H1 (cell line): ENCODE measurements around the gene SERPINB12. TPM values are rescaled to one million over a fixed set of nuclear protein-coding genes. Genes with fewer than 3 reads are reported as not detected.

Experiments used
- CBX5 ChIP-seq: fragments of 300-800, 300-1000 bp; sonication (generic); IDR thresholded peaks from 2 replicates; pipeline ENCODE4 v1.7.1; 2016; ENCODE audit warnings: antibody characterized with exemption, low read length, low read depth
- CHD7 ChIP-seq: fragments of 300-600 bp; sonication (generic); IDR thresholded peaks from 2 replicates; pipeline ENCODE4 v1.7.1; 2012; ENCODE audit warnings: low read length, moderate library complexity, mild to moderate bottlenecking, inconsistent platforms; ENCODE audit not compliant: insufficient replicate concordance
- E2F6 ChIP-seq: IDR thresholded peaks from 2 replicates; pipeline ENCODE4 v1.6.1; 2012; ENCODE audit warnings: inconsistent platforms
- KDM1A ChIP-seq: fragments of 200-600, 300-600 bp; sonication (generic); IDR thresholded peaks from 2 replicates; pipeline ENCODE4 v1.7.1; 2016; ENCODE audit warnings: mild to moderate bottlenecking, low read length, borderline replicate concordance
- KDM5A ChIP-seq: fragments of 200-600 bp; IDR thresholded peaks from 2 replicates; pipeline ENCODE4 v1.7.1; 2012; ENCODE audit warnings: mild to moderate bottlenecking, low read length, inconsistent platforms, mixed read lengths
- NANOG ChIP-seq: IDR thresholded peaks from 2 replicates; pipeline ENCODE4 v1.6.1; 2011; ENCODE audit warnings: low read length, low read depth, mild to moderate bottlenecking, inconsistent platforms; ENCODE audit not compliant: insufficient read depth, poor library complexity, severe bottlenecking
- RBBP5 ChIP-seq: IDR thresholded peaks from 2 replicates; pipeline ENCODE4 v1.7.1; 2012; ENCODE audit warnings: low read depth, mild to moderate bottlenecking, inconsistent platforms, low read length, moderate library complexity, borderline replicate concordance
- SP1 ChIP-seq: IDR thresholded peaks from 2 replicates; pipeline ENCODE4 v1.6.1; 2011; ENCODE audit warnings: low read depth, low read length
- TEAD4 ChIP-seq: IDR thresholded peaks from 2 replicates; pipeline ENCODE4 v1.6.1; 2012; ENCODE audit warnings: low read depth, low read length, inconsistent platforms, mixed read lengths
- polyA plus RNA-seq, 7 experiments: library from polyadenylated mRNA; depleted of rRNA in 3 of 7; stranded (reverse) in 5 of 7; unstranded in 2 of 7; fragments of >200 nt in 5 of 7; fragments of 200-250 nt in 2 of 7; gene quantifications; 1 replicate in 5 of 7; 2 replicates in 1 of 7; 4 replicates in 1 of 7; pipeline versions ENCODE4 v1.2.1 to v1.2.3, GENCODE V29; 2011 to 2013; ENCODE audit warnings: missing spikeins in 2 of 7, mixed read lengths in 2 of 7
- total RNA-seq: library from RNA; stranded (reverse); fragmentation: NEBNext Ultra II Directional; extraction: Animal tissue kit (Norgen Biotek cat#: 25700); gene quantifications from 2 replicates; pipeline ENCODE4 v1.2.1, GENCODE V29; 2021
- TF ChIP-seq, protein P1 (sequence below): IDR thresholded peaks from 2 replicates; pipeline ENCODE4 v1.6.1; 2011; ENCODE audit warnings: low read length, improper control_type of control experiment

SERPINB12 gene
- total and polyA plus RNA-seq, 2 of the 8 experiments (the other 6 are each of a cell fraction or from before 2014, with no cell fraction given), result not detected

GRCh38 chr18:63575681-63576080, 33.5 kb downstream of the SERPINB12 start (continued):
- TF ChIP-seq CHD7 (no peak), KDM1A (no peak), CBX5 (no peak), NANOG (no peak), E2F6 (no peak), RBBP5 (no peak), KDM5A (no peak), TEAD4 (no peak), SP1 (no peak)
- TF ChIP-seq, protein P1, sequence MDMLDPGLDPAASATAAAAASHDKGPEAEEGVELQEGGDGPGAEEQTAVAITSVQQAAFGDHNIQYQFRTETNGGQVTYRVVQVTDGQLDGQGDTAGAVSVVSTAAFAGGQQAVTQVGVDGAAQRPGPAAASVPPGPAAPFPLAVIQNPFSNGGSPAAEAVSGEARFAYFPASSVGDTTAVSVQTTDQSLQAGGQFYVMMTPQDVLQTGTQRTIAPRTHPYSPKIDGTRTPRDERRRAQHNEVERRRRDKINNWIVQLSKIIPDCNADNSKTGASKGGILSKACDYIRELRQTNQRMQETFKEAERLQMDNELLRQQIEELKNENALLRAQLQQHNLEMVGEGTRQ, result no peak
